ENCODE measurements around the gene SUCLA2.

DNA sequence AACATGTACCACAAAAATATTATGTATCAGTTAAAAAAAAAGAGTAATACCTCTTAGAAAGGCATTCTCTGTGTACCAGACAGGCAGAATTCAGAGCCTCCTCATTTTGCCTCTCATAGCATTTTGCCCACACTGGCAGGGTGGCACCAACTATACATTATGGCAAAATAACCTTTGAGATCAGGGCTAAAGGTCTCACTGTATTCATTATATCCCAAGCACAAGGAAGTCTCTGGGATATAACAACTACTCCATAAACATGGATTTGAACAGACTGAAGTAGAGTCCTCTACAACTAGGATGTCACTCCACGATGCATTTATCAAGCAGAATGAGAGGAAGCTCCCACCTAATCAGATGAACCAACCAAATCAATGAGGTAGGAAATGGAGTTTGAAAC lies 10.6 kb downstream of the SUCLA2 start:
- TF ChIP-seq CTCF (IDR thresholded peaks at IDR 0.05; ENCODE audit: extremely low read depth in 1 of 2, insufficient read depth in 1 of 2, low read depth in 1 of 2, low read length in 2 of 2): no peak
- TF ChIP-seq POLR2A (IDR thresholded peaks at IDR 0.05; ENCODE audit: low read depth, low read length): no peak
- no peak for TF ChIP-seq EZH2 (IDR thresholded peaks at IDR 0.05; ENCODE audit: borderline replicate concordance, low read depth, low read length, severe bottlenecking)
- no peak for TF ChIP-seq POLR2AphosphoS5 (IDR thresholded peaks at IDR 0.05; ENCODE audit: insufficient read depth, low read depth, low read length)
- TF ChIP-seq FOS (IDR thresholded peaks at IDR 0.05; ENCODE audit: borderline replicate concordance, insufficient read depth, low read length): no peak
- TF ChIP-seq GATA2 (IDR thresholded peaks at IDR 0.05; ENCODE audit: insufficient read depth, insufficient read length, low read depth, low read length): no peak
- TF ChIP-seq, protein P1, sequence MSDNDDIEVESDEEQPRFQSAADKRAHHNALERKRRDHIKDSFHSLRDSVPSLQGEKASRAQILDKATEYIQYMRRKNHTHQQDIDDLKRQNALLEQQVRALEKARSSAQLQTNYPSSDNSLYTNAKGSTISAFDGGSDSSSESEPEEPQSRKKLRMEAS (IDR thresholded peaks at IDR 0.05; ENCODE audit: insufficient read depth, insufficient read length): no peak
- TF ChIP-seq JUN (IDR thresholded peaks at IDR 0.05; ENCODE audit: borderline replicate concordance, insufficient read depth, insufficient read length, low read depth): no peak

Measured in endothelial cell of umbilical vein (primary cell).